ENCODE measurements around the gene COL23A1. TPM values are rescaled to one million over a fixed set of nuclear protein-coding genes. Genes with fewer than 3 reads are reported as not detected.

COL23A1 gene
- total RNA-seq, 1 experiment from 2014 or later = 0.12 TPM

DNA sequence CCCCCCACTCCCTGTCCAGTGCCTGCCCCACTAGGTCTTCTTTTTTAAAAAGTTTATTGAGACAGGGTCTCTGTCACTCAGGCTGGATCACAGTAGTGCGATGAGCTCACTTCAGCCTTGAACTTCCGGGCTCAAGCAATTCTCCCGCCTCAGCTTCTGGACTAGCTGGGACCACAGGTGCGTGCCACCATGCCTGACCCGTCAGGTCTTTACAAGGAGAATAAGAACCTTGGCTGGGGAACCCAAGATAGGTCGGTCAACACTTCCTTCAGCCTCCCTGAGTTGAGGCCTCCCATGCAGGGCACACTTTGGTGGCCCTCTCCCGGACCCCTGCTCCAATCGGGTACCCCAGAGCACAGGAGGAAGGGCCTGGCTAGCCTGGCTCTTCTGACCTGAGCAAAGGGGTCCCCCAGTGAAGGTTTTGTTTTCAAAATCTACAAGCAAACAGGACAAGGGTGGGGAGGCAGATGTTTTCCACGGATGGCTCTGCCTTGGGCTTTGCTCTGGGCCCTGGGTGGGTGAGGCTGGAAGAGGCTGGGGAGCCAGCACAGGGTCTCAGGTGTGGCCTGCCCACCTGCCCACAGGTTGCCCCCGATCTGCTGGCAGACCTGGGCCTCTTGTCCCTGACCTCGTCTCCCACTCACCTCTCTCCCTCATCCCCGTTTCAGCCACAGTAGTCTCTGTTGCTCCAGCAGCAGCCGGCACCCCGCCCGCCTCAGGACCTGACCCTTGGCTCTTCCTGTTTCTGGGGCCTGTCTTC, 248.9 kb downstream of the COL23A1 start:
- DNase-seq (ENCODE audit: low read depth) = no peak

DNA sequence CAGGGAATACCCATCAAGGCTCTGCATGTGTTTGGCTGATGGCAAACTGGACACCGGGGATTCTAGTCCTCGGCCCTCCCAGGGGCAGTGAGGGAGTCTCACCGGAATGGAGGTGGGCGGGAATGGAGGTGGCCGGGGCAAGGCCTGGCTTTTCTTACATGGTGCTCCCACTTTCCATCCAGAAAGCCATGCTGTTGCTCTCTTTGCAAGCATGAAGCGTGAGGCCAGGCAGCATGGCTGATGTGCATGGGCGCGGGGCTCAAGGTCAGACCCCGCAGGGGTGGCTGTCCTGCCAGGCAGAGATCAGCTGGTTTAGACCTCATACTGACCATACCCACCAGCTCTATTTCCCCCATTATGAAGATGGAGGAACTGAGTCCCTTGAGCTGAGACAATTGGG, 249.6 kb downstream of the COL23A1 start:
- DNase-seq (ENCODE audit: low read depth) = no peak

DNA sequence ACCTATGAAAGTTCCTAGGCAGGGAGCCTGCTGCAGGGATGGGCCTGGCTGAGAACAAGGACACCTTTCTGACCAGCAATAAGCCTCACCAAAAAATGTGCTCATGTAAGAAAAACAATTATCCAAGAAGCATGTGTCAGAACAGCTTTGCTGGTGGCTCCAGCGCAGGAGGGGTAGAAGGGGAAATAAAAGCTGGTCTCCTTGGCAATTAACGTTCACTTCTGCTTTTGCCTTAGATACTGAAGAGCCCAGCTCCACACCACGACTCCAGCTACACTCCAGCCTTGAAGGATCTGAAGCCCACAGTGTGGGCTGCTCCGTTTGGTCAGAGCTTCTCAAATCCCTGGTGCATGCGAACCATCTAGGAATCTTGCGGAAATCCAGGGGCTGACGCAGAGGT, 250.0 kb downstream of the COL23A1 start:
- DNase-seq (ENCODE audit: low read depth) = no peak

GRCh38 chr5:178339272-178339671, 250.9 kb downstream of the COL23A1 start:
- DNase-seq (ENCODE audit: low read depth) = no peak

- DNase-seq (ENCODE audit: low read depth) = no peak
Observed at GRCh38 chr5:178338750-178339144, 251.4 kb downstream of the COL23A1 start.

DNA sequence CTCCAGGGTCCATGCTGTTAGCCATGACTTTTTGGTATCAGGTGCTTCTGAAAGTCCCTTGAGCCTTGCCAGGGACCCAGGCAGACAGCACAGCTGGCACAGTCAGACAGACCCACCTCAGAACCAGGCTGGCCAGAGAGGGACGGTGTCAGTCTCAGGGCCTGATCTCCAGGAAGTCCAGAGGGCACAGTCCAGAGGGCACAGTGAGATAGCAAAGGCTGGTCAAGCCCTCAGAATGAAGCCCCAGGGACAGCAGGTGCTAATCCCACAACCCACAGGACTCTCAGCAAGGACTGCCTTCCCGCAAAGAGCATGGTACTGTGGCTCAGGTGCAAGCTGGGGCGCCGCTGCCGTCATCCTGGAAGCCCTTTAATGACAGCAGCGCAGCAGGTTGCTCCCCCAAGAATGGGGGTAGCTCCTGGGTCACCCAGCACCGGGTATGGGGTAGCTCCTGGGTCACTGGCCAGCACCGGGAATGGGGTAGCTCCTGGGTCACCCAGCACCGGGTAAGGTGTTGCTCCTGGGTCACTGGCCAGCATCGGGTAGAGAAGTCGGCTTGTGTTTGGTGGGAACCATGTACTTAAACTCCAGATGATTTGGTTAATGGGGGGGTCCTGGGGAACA, 252.0 kb downstream of the COL23A1 start:
- DNase-seq (ENCODE audit: low read depth) = no peak

DNA sequence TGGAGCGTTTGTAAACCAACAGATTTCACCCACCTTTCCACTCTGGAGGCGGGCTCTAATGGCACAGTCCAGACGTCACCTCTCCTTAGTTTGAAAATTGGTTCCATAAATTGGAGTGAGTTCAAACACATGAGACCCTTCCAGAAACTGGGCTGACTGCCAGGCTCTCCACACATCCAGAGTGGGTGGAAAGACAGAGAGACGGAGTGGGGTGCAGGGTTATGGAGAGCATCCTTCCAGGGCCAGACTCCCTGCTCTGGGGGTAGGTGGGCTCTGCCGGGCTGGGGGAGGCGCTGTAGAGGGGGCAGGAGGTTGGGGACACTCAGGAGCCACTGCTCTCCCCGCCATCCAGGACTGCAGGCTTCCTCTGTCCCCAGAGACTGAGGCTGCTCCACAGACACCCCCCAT, 252.9 kb downstream of the COL23A1 start:
- no peak for DNase-seq (ENCODE audit: low read depth)

DNA sequence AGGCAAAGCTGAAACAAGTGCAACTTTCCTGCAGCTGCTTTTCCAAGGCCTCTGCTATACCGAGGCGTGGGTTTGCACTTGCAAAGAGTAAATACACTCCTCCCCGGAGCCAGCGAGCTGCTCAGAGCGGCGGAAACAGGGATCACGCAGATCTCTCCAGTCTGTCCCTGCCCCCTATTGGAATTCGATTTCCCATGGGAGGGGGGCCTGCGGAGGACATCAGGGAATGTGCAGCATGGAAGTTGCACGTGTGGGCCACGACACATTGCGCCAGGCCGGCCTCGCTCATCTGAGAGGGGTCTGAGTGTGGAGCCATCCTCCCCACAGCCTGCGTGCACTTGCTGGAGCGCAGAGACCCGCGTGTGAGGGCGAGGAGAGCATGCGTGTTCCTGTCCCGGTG, 253.3 kb downstream of the COL23A1 start:
- no peak for DNase-seq (ENCODE audit: low read depth)

DNA sequence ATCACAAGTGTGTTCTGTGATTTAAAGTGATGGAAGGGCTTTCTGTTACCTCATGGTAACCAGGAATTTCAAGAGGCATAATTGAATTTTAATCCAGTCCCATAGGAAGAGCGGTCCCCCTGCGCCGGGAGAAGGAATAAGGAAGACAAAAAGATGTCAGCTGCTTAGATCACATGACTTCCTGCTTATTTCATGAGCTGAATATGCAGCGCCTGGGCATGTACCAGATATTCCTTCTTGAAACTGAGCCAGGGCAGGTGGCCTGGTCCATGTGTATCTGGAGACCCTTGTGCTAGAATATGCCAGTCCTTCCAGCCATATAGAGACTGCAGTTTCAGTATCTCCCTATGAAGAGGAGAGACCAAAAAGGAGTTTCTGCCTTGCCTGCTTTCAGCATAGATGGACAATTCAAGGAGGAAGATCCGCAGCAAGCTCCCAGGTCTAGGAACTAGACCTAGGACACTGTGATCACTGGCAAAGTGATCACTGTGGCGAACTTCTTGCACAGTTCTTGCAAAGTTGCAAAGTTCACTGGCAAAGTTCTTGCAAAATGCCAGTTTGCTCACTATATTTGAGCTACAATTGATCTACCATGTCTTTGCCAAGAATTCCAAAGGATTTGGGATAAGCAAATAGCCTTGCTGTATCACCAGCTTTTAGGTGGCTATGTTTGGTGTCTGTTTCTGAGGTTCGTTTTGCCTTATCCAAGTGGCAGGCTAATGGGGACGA, 254.7 kb downstream of the COL23A1 start:
- DNase-seq (ENCODE audit: low read depth) = no peak

DNA sequence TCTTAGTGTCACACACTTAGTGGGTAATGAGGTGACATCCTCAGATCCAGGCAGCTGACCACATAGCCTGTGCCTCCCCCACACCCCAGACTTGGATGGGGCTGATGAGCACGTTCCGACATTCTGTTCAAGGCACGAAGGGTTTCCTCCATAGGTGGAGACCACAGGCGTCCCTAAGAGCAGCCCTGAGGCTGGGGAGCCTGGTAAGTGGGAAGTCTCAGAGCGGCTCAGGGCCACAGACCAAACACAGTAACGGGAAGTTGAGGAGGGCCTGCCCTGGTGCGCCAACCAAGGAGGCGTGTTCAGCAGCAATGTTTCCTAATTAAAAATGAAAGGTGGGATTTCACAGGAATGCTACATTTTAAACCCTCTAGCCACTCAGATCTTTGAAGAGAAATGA, 255.3 kb downstream of the COL23A1 start:
- no peak for DNase-seq (ENCODE audit: low read depth)

DNA sequence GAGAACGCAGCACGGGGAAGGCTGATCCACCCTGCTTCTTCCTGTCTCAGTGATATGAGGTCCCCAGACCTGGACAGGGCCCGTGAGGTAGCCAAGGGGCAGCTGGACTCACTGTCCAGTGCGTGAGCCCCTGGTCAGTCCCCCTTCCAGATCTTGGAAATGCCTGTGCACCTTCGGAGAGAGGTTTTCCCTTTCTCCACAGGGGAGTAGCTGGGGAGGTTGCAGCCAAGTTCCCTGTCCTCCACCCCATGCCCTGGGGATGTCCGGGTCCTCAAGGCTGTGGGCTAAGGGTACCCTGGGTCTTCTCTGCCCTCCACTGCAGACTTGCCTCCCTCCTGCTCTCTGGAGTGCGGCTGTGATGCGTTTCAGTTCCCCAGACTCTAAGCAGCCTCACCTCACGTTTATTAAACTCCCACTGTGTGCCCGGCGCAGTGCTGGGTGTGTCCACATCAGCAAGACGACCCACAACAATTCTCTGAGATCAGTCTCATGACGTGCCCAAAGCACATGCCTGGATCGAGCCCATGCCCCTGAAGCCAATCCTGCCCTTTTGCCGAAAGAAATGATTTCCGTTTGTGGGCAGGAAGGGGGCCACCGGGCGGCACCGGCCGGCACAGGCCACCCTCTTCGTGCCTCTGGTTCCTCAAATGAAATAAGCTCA, 256.2 kb downstream of the COL23A1 start:
- DNase-seq (ENCODE audit: low read depth) = no peak

DNA sequence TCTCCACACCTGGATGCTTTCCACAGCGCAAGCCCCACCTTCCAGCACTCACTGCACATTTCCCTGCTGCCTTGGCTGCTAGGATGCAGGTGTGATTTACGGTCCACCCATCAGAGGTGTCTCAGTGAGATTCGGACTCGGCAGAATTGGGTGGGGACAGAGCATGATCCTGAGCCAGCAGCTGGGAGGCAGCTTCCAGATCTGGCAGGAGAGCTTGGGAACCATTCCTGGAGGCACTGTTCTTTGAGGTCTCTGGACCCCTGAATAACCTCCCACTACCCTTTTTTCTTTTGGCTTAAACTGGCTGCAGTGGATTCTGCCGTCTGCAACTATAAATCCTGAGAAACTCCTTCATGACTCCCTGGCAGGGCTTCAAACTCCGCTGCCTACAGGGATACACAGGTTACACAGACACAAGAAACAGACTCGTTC, 258.0 kb downstream of the COL23A1 start:
- no peak for DNase-seq (ENCODE audit: low read depth)

- DNase-seq (ENCODE audit: low read depth) = peak; percentile 29
Observed at GRCh38 chr5:178331491-178331996, 258.6 kb downstream of the COL23A1 start.

GRCh38 chr5:178330791-178331404, 259.3 kb downstream of the COL23A1 start:
- no peak for DNase-seq (ENCODE audit: low read depth)

DNA sequence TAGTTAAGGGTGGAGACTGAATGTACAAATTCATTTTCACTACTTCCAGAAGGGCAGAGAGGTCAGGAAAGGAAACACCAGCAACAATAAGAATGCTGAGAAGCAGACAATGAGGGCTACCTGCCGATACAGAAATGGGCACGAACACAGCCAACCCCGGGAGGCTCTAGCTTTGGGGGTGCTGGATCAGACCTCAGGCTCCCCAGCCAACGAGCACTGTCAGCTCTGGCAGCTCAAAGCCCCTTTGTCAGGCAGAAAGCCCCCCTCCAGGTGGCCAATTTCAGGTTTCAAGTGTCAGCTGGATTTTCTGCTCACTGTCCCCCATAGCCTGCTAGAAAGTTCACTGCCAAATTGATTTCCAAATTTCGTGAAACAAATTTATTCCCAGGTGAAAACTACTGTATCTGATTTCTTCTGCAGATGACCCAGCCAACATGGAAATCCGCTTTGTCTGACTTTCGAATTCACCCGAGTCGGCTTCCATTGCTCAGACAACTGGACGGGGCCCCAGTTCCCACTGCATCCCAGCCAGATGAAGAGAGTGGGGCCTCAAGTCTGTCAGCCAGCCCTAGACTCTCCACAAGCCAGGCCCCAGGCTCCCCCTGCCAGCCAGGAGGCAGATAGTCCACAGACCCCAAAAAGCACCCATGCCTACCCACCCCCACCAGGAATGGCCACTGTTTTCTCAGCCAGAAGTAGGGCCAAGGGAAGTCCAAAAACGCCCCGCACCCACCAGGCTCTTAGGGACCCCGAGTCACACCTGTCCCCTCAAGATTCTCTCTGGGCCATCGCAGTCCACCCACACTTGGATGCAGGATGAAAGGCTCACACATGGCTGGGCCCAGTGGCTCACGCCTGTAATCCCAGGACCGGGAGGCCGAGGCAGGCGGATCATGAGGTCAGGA, 261.1 kb downstream of the COL23A1 start:
- no peak for DNase-seq (ENCODE audit: low read depth)

DNA sequence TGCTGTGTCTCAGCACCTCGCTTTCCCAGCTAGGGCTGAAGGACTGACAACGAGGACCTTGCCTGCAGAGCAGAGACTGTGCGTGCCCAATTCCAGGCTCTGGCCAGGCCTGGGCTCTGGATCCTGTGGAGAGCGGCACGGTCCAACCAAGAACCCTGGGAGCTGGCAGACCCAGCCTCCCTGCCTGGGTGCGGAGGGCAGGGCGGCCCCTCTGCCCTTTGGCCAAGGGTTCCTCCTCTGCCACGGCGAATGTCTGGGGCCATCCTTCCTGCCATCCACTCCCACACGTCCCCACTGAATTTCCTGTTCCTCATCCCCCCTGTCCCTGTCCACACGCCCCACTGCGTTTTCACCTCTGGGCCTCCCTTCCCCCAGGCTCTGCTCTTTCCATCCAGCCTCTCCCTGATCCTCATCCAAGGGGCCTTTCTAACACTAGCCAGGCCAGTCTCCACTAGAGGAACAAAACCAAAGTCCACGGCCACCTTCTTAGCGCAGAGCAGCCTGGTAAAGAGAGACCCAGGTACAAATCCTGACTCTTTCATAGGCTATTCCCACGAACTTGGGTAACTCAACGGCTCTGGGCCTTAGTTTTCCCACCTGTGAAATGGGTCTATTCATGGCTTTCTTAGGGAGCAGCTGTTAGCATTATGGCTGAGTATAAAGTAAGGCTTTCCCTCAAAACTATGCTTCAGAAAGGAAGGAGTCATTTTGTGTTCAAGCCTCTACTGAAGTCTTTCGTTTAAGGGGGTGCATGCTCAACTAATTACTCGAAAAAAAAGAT, 262.1 kb downstream of the COL23A1 start:
- no peak for DNase-seq (ENCODE audit: low read depth)

DNA sequence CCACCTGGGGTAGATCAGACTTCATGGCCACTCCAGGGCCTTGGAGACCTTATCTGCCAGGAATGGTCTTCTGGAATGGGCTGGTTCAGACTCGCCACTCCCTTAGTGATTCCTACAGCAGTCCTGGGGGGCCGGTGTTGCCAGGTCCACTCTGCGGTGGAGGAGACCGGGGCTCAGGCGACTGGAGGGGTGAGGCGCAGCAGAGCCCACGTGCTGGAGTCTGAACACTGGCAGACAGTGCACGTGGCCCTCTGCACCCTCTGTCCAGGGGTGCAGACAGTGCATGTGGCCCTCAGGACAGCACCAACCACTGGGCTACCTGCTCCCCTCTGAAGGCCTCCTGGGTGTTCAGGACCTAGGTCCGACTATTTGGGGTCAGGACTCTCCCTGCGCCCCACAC, 262.7 kb downstream of the COL23A1 start:
- DNase-seq (ENCODE audit: low read depth) = no peak

GRCh38 chr5:178326374-178326715, 263.8 kb downstream of the COL23A1 start:
- DNase-seq (ENCODE audit: low read depth) = no peak

GRCh38 chr5:178325679-178326373, 264.4 kb downstream of the COL23A1 start:
- no peak for DNase-seq (ENCODE audit: low read depth)
